Left renal cortex interstitium (tissue), 4 donors: Measurements from ENCODE around the gene SLC35B2. TPM values are rescaled to one million over a fixed set of nuclear protein-coding genes. Genes with fewer than 3 reads are reported as not detected.
"Not testable (repeated sequence)": the region's sequence is repeated elsewhere in the genome, so short reads cannot be mapped to it uniquely, and the experiment has no call there.

ENCODE experiments used
- DNase-seq, 4 donors: peaks; one replicate each; pipeline ENCODE4 v3.0.0-alpha.2; 2013; ENCODE audit warnings: low read depth in 4 of 4, low spot score in 2 of 4, missing footprints in 1 of 4
- polyA plus RNA-seq, 4 donors: library from polyadenylated mRNA; unstranded; fragments of 120-200 nt; gene quantifications; one replicate each; pipeline ENCODE4 v1.2.1, GENCODE V29; 2013; ENCODE audit not compliant: insufficient read length in 4 of 4

Gene SLC35B2
- polyA plus RNA-seq, 4 donors, result 48.9 to 68.1 (median 58.1) TPM

GRCh38 chr6:44237021-44237812 is 20.1 kb downstream of the SLC35B2 start:
- peak in 2 of 4 donors; percentile 63 to 73 for DNase-seq

DNA sequence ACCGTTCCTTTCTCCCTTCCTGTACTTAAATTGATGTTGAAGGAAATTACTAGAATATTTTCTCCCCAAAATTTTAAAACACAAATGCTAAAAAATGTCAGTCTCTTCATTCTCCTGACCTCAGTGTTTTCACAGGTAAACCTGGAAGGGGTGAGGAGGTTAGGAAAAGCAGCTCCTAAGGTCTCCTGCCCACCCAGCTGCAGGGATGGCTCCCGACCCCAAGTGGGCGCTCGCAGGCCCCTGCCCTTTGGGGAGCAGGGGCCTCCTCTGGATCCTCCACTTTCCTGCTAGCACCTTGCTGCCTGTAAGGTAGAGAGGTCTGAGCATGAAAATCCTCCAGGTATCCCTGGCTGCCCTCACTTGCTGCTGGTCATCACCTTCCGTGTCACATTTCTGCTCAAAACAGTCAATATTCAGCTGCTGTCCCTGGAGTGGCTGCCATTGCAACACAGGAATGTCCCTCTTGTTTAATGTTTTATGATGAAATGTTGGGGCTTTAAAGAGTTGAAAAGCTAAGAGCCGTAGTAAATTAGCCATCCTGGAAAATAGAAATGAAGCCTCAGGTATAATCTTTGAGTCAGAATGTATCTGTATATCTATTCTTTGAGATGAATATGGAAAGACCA is 21.3 kb downstream of the SLC35B2 start:
- no peak for DNase-seq

- no peak for DNase-seq
Measured at GRCh38 chr6:44235269-44235668, 22.1 kb downstream of the SLC35B2 start.

DNA sequence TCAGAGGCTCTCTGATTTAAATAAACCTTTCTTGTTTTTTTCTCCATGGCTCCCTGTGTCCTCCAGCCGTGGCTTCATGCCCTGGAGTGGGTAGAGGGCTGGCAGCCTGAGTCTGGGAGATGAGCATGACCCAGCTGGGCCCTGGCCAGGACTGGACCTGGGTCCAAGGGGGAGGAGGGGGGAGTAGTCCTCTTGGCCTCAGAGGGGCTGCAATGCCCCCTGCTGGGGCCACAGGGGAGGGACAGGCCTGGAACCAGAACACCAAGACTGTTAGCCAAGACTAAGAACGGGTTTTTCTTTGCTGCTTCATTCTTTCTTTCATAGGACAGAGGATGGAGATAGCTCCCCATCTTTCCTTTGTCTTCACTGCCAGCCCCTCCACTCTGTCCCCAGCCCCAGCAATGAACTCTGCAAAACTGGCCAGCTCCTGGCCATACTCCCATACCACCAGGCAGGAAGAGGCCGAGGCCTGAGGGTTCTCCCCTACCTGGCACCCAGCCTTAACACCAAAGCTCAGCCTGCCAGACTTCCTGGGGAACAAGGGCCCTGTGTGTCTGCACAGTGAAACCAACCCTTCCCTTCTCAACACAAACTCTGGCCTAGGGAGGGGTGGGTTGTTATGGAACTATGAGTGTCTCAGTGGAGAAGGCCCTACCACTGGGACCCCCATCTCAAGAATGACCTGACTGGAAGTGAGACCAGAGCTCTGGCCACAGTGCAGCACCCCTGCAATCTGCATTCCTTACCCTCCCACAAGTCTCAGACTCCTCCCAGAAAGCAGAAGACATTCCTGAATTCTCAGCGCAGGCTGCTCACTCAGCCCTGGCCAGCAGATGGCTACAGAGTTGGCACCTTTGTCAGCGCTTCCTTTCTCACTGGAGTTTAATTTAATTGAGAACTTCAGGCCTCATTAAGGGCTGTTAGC is 23.0 kb downstream of the SLC35B2 start:
- DNase-seq, result peak in 1 of 4 donors; percentile 65

DNA sequence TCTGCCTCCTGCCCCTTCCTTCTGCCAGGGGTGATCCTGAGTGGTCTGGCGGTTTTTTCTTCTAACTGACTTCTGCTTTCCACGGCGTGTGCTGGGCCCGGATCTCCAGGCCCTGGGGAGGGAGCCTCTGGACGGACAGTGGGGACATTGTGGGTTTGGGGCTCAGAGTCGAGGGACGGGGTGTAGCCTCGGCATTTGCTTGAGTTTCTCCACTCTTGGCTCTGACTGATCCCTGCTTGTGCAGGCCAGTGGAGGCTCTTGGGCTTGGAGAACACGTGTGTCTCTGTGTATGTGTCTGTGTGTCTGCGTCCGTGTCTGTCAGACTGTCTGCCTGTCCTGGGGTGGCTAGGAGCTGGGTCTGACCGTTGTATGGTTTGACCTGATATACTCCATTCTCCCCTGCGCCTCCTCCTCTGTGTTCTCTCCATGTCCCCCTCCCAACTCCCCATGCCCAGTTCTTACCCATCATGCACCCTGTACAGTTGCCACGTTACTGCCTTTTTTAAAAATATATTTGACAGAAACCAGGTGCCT is 23.7 kb downstream of the SLC35B2 start:
- no peak for DNase-seq

DNA sequence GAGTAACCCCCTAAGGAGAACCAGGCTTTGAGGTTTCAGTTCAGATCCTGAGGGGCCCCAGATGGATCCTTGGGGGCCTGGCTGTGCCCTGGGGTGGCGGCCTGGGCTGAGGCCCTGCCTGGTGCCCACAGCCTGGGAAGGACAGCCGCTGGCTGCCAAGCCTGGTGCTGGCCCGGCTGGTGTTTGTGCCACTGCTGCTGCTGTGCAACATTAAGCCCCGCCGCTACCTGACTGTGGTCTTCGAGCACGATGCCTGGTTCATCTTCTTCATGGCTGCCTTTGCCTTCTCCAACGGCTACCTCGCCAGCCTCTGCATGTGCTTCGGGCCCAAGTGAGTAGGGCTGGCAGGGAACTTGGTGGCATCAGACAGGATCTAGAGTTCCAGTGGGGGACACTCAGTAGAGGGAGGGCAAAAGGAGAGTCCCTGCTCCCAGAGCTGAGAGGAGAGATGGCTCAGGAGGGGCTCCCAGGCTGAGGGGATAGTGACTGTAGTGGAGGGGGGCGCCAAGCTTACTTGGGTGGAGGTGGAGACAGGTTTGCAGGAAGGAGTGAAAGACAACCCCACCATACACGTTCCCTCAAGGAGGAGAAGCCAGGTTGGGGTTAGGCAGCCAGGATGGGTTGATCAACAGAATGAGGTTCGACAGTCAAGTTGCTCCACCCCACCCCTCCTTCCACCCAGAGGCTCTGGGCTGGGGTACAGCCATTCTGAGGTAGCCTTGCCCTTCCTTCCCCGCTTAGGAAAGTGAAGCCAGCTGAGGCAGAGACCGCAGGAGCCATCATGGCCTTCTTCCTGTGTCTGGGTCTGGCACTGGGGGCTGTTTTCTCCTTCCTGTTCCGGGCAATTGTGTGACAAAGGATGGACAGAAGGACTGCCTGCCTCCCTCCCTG is 24.4 kb downstream of the SLC35B2 start:
- DNase-seq, result no peak

- DNase-seq, result not testable (repeated sequence)
Measured at GRCh38 chr6:44231426-44231825, 25.9 kb downstream of the SLC35B2 start.

GRCh38 chr6:44230034-44230675 is 27.2 kb downstream of the SLC35B2 start:
- DNase-seq, result no peak

DNA sequence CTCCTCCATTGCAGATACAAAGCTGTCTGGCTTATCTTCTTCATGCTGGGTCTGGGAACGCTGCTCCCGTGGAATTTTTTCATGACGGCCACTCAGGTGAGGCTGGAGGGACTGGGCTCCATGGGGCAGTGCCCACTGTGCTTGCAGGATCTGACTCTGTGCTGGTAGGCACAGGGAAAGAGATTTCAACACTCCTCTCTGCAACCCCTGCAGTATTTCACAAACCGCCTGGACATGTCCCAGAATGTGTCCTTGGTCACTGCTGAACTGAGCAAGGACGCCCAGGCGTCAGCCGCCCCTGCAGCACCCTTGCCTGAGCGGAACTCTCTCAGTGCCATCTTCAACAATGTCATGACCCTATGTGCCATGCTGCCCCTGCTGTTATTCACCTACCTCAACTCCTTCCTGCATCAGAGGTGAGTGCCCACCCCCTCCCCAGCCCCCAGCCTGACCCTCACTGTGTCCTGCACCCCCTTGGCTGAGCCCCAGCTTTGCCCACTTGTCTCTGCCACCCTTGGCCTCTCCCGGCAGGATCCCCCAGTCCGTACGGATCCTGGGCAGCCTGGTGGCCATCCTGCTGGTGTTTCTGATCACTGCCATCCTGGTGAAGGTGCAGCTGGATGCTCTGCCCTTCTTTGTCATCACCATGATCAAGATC is 27.8 kb downstream of the SLC35B2 start:
- DNase-seq, result no peak

- DNase-seq, result no peak
Measured at GRCh38 chr6:44228836-44229235, 28.5 kb downstream of the SLC35B2 start.

GRCh38 chr6:44228433-44228832 is 28.9 kb downstream of the SLC35B2 start:
- DNase-seq, result no peak

DNA sequence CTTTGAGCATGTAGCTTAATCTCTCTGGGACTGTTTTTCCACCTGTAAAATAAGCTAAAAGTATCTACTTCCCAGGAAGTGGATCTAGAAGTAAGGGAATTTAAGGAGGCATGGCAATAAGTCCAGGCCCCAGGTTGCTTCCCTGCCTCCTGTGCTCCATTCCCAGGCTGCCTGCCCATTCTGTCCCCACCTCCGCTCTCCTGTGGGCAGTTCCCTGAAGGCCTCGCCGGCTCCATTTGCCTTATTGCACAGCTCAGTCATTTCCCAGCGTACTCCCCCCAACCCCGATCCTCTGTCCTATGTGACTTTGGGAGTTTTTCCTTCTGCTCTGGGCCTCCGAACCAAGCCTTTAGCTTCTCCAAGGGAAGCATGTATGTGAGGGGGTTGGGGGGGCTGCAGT is 29.3 kb downstream of the SLC35B2 start:
- no peak for DNase-seq

DNA sequence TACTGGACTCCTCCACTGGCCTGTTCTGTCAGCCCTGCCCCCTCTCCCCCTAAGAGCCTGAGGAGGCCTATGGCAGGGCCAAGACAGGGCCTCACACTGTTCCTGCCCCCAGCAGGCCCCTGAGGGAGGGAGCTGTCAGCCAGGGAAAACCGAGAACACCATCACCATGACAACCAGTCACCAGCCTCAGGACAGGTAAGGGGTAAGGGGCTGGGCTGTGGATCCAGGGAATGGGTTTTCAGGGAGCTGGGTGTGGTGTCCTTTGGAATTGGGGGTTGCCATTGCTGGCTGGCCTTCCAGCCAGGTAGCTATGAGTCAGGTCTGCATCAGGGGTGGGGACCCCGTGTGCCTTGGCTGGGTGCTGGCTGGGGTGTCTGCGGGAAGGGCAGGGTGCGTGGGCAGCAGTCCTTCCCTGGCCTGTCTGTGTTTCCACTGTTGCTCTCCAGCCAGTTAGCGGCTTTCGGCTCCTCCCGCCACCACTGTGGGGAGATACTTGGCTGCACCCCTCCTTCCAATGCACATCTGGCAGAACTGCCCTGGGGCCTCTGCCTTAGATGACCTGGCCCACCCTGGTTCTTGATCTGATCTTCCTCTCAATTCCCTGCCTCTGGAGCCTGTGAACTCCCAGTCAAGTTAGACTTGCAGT is 30.1 kb downstream of the SLC35B2 start:
- DNase-seq, result no peak

DNA sequence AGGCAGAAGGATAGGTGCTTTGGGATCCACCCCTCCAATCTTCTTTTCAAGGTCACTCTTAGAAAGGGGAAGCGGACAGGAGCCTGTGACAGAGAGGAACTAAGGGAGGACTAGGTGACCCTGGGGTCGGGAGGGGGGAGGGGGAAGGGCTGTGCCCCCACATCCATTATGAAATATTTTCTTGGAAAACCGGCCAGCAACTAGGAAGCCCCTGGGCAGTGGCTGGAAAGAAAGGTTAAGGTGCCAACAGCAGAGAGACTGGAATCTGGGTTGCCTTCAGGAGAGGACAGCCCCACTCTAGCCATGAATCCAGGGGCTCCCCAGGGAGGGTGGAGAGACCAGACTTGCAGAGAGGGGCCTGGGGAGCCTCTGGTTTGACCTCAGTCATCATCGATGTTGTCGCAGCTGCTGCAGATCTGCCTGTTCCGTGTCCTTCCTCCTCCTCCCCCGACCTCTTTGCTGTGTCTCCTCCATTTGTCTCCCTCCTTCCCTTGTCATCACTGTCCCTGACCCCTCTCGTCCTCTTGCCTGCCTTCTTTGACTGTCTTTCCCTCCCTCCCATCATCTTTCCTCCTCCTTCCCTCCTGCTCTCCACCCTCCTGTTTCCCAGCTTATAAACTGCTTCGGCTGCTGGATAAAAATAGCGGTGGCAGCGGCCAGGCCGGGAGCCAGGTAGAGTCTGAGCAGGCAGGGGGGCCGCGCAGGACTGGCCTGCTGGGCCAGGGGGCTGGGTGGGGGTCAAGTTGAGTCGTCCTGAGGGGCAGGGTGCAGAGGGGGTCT is 30.8 kb downstream of the SLC35B2 start:
- DNase-seq, result no peak

- no peak for DNase-seq
Measured at GRCh38 chr6:44225579-44226325, 31.6 kb downstream of the SLC35B2 start.

DNA sequence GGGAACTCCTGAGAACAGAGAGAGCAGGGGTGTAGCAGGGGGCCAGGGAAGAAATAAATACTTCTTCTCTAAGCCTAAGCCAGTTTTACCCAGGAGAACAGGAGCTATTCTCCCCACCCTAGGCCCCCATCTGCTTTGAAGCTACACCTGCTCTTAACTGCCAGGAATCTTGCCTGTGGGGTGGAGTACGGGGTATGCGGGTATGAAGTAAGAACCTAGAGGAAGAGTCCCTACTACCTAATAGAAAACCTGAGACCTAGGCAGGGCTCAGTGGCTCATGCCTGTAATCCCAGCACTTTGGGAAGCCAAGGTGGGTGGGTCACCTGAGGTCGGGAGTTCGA is 32.4 kb downstream of the SLC35B2 start:
- DNase-seq, result no peak
